ENCODE results near the gene SLC24A2.

Gene SLC24A2

DNA sequence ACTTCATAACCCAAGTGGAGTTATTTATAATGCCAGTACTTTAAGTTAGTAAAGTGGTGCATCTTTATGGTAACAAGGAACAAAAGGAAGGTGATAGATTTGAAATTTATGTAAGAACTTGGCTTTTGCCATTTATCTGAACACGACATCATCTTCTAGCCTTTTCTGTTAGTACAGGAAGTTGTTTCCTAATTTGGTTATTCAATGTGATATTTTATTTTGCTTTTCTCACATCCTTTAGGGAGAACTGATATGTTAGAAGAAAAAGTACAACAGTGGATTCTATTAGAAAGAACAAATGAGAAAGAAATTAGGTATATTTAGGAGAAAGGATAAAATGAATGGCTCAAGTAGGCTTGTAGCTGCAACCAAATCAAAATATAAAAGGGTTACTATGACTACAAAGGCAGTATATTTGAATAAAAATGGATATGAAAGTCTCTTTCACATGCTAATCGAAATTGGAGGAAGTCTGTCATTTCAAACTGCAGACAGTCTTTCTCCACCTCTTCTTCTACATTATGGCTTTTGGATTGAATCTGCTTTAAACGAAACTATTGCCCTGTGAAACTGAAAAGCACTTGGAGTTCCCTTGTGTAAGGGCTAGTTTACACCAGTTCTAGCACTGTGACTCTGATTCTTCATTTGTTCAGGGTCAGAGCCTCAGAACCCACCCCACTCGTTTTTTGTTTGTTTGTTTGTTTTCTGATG, 18.5 kb upstream of the SLC24A2 start:
- no peak overlapping the region for H3K27ac ChIP-seq
- TF ChIP-seq ZFX (IDR thresholded peaks at IDR 0.05; ENCODE audit: borderline replicate concordance) = no peak
- TF ChIP-seq, protein P1, sequence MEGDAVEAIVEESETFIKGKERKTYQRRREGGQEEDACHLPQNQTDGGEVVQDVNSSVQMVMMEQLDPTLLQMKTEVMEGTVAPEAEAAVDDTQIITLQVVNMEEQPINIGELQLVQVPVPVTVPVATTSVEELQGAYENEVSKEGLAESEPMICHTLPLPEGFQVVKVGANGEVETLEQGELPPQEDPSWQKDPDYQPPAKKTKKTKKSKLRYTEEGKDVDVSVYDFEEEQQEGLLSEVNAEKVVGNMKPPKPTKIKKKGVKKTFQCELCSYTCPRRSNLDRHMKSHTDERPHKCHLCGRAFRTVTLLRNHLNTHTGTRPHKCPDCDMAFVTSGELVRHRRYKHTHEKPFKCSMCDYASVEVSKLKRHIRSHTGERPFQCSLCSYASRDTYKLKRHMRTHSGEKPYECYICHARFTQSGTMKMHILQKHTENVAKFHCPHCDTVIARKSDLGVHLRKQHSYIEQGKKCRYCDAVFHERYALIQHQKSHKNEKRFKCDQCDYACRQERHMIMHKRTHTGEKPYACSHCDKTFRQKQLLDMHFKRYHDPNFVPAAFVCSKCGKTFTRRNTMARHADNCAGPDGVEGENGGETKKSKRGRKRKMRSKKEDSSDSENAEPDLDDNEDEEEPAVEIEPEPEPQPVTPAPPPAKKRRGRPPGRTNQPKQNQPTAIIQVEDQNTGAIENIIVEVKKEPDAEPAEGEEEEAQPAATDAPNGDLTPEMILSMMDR (IDR thresholded peaks at IDR 0.05) = no peak

DNA sequence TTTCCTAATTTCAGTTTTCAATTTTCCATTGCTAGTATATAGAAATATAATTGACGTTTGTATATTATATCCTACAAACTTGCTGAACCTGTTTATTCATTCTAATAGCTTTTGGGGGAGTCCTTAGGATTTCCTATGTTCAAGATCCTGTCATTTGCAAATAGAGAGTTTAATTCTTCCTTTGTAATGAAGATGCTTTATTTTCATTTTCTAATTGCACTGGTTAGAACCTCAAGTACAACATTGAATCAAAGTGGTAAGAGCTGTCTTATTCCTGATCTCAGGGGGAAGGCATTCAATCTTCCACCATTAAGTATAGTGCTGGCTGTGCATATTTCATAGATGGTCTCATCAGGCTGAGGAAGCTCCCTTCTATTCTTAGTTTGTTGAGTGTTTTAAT, 15.6 kb upstream of the SLC24A2 start:
- no peak for TF ChIP-seq ZFX (IDR thresholded peaks at IDR 0.05; ENCODE audit: borderline replicate concordance)
- TF ChIP-seq, protein P1 (IDR thresholded peaks at IDR 0.05) = no peak
- no peak overlapping the region for H3K27ac ChIP-seq

DNA sequence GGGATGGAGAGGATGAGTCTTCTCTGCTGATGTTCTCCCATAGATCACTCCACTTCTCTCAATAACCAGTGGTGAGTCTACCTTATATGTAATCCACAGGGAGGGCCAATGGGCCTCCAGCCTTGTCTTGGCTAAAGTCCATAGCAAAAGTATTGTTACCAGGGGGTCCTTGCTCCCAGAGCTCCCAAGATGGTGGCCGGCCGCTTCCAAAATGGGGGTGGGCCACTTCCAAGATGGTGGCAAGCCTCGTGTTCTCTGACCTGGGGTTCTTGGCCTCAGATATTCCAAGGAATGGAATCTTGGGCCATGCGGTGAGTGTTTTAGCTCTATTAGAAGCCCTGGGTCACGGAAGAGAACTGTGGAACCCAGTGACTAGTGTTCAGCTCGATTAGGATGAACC, 12.0 kb upstream of the SLC24A2 start:
- no peak overlapping the region for H3K27ac ChIP-seq
- TF ChIP-seq, protein P1 (IDR thresholded peaks at IDR 0.05) = no peak
- TF ChIP-seq ZFX (IDR thresholded peaks at IDR 0.05; ENCODE audit: borderline replicate concordance) = no peak

DNA sequence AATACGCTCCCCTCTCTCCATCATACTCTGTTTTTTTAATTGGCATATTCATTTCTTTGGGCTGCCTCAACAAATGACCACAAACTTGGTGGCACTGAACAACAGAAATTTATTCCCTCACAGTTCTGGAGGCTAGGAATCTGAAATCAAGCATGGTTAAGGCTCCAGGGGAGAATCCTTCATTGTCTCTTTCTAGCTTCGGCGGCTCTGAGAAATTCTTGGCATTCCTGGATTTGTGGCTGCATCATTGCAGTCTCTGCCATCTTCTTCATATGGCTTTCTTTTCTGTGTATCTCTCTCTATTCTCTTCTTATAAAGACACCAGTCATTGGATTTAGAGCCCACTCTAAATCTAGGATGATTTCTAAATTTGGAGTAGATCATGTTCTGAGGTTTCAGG, 10.9 kb upstream of the SLC24A2 start:
- no peak for TF ChIP-seq ZFX (IDR thresholded peaks at IDR 0.05; ENCODE audit: borderline replicate concordance)
- TF ChIP-seq, protein P1 (IDR thresholded peaks at IDR 0.05) = no peak
- H3K27ac ChIP-seq = no peak overlapping the region

DNA sequence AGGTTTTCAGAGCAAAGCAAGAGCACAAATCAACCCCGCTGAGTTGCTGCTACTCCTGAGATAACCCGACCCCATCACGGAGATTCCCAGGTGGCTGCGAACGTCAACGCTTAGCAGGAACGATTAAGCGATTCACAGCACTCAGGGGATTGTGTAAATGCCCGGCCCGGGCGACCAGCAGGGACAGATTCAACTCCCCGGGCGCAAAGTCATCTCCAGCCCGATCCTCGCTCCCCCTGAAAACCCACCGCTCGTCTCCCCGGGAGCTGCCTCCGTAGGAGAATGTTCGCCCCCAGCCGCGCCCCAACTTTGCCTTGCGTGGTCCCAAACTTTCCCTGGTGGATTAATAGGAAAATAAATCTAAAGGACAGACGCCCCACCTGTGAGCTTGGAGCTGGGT, 685 bp downstream of the SLC24A2 start:
- no peak for TF ChIP-seq ZFX (IDR thresholded peaks at IDR 0.05; ENCODE audit: borderline replicate concordance)
- TF ChIP-seq, protein P1 (IDR thresholded peaks at IDR 0.05) = no peak

DNA sequence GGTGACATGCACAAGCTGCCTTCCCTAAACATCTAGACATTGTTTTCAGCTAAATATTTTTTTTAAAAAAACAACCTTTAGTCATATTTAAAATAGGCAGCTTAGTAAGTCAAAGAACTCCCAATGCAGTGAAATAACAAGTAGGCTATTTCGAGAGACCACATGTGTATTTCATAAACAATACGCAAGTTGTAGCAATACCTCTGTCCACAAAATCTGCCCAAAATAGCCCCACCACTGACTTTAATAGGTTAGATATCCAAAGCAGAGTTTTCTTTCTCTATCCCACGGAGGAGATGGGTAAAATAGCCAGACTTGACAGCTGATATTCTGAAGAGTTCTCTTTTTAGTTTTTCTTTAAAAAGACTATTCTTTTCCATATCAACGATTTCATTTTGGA, 1.2 kb downstream of the SLC24A2 start:
- TF ChIP-seq ZFX (IDR thresholded peaks at IDR 0.05; ENCODE audit: borderline replicate concordance) = no peak
- TF ChIP-seq, protein P1 (IDR thresholded peaks at IDR 0.05) = no peak
- no peak overlapping the region for H3K27ac ChIP-seq

More for the DNA sequence above, 685 bp downstream of the SLC24A2 start:
- no peak overlapping the region for H3K27ac ChIP-seq

DNA sequence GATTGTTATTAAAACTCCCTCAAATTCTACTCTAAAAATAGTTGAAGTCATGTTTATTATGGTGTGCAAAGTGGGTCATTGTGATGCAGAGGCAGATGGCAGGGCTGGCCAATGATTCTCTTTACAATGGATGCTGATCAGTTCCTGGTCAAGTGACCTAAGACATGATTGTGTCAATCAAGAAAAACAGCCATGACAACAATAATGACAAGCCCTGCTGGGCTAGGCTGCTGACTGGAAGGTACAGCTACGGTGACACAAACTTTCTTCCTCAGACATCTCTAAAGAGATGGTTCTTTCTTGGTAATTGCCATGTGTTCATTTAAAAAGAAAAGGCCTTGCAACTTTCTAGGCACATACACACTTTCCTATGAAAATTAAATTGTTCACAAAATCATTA, 3.6 kb downstream of the SLC24A2 start:
- no peak overlapping the region for H3K27ac ChIP-seq
- no peak for TF ChIP-seq ZFX (IDR thresholded peaks at IDR 0.05; ENCODE audit: borderline replicate concordance)
- TF ChIP-seq, protein P1 (IDR thresholded peaks at IDR 0.05) = no peak

Data from 22Rv1 (cell line).